ENCODE results near the gene C22orf31.

C22orf31 gene

GRCh38 chr22:29023172-29023796 lies 38.3 kb downstream of the C22orf31 start:
- DNase-seq: no peak

- DNase-seq: no peak
Measured at GRCh38 chr22:29022101-29022817, 39.4 kb downstream of the C22orf31 start.

GRCh38 chr22:29018293-29019189 lies 43.1 kb downstream of the C22orf31 start:
- DNase-seq: no peak

- DNase-seq: no peak
Measured at GRCh38 chr22:29016067-29016938, 45.3 kb downstream of the C22orf31 start.

GRCh38 chr22:29014773-29015172 lies 46.9 kb downstream of the C22orf31 start:
- DNase-seq: no peak

- DNase-seq: no peak
Measured at GRCh38 chr22:29014293-29014692, 47.3 kb downstream of the C22orf31 start.

GRCh38 chr22:29012952-29013351 lies 48.7 kb downstream of the C22orf31 start:
- no peak for DNase-seq

GRCh38 chr22:29012101-29012433 lies 49.6 kb downstream of the C22orf31 start:
- DNase-seq: no peak

- no peak for DNase-seq
Measured at GRCh38 chr22:29011240-29012100, 50.2 kb downstream of the C22orf31 start.

- DNase-seq: no peak
Measured at GRCh38 chr22:29009148-29009547, 52.5 kb downstream of the C22orf31 start.

Data from left hindlimb (tissue), 1 donor.